CD4-positive, alpha-beta T cell (primary cell): ENCODE measurements around the gene CORIN. TPM values are rescaled to one million over a fixed set of nuclear protein-coding genes. Genes with fewer than 3 reads are reported as not detected.
"Not testable (repeated sequence)": the region's sequence is repeated elsewhere in the genome, so short reads cannot be mapped to it uniquely, and the experiment has no call there.

Source experiments
- ATAC-seq: fragments of 200-7000 bp; cut with Tn5 transposase; one replicate; pipeline ENCODE4 v1.10.0; 2022; ENCODE audit warnings: mild to moderate bottlenecking; ENCODE audit not compliant: poor library complexity
- CTCF ChIA-PET: fragments of 350-600 bp; sonication (Branson Sonifier 250); formaldehyde crosslinking; loops from one replicate; lab custom pipeline; 2021; ENCODE audit warnings: antibody characterized with exemption, inconsistent platforms; lab: Charles Lee
- POLR2A ChIA-PET: fragments of 350-600 bp; sonication (Branson Sonifier 250); formaldehyde crosslinking; loops from one replicate; lab custom pipeline; 2021; ENCODE audit warnings: antibody characterized with exemption, inconsistent platforms; lab: Charles Lee
- DNase-seq, 14 experiments: peaks; one replicate each; pipeline ENCODE4 v3.0.0-alpha.2; 2013 to 2020; ENCODE audit warnings: mixed read lengths in 2 of 14
- H3K27ac ChIP-seq, 2 donors: one replicate each; pipeline versions ENCODE4 v1.5.1 to v1.7.0; 2013; ENCODE audit warnings: low read length in 2 of 2, low read depth in 1 of 2, mild to moderate bottlenecking in 1 of 2
- H3K27me3 ChIP-seq, 2 experiments: 1 replicate in 1 of 2; 2 replicates in 1 of 2; pipeline versions ENCODE4 v1.6.1 to v1.7.0; 2013; ENCODE audit warnings: low read length in 2 of 2, control low read depth in 1 of 2, mild to moderate bottlenecking in 1 of 2, moderate library complexity in 1 of 2; ENCODE audit not compliant: insufficient read depth in 2 of 2, control insufficient read depth in 1 of 2
- H3K36me3 ChIP-seq: one replicate; pipeline ENCODE4 v1.6.1; 2013; ENCODE audit warnings: low read length, control low read depth; ENCODE audit not compliant: insufficient read depth
- H3K4me1 ChIP-seq: one replicate; pipeline ENCODE4 v1.6.1; 2013; ENCODE audit warnings: low read length, control low read depth; ENCODE audit not compliant: insufficient read depth
- H3K4me3 ChIP-seq: one replicate; pipeline ENCODE4 v1.5.1; 2013; ENCODE audit warnings: mild to moderate bottlenecking, low read length, moderate library complexity
- H3K9me3 ChIP-seq, 2 experiments: 1 replicate in 1 of 2; 2 replicates in 1 of 2; pipeline versions ENCODE4 v1.6.1 to v1.7.0; 2013; ENCODE audit warnings: low read length in 2 of 2, mild to moderate bottlenecking in 2 of 2, control low read depth in 1 of 2, moderate library complexity in 1 of 2; ENCODE audit not compliant: control insufficient read depth in 1 of 2, insufficient read depth in 1 of 2
- H3K27ac Mint-ChIP-seq: one replicate; pipeline ENCODE4 v1.8.0; 2020; ENCODE audit warnings: mixed read lengths
- H3K27me3 Mint-ChIP-seq: one replicate; pipeline ENCODE4 v1.8.0; 2021; ENCODE audit warnings: mixed read lengths
- H3K36me3 Mint-ChIP-seq: one replicate; pipeline ENCODE4 v1.8.0; 2021; ENCODE audit warnings: low read depth, mixed read lengths
- H3K4me1 Mint-ChIP-seq: one replicate; pipeline ENCODE4 v1.8.0; 2021; ENCODE audit warnings: low read depth, mixed read lengths
- H3K4me3 Mint-ChIP-seq: one replicate; pipeline ENCODE4 v1.8.0; 2020; ENCODE audit warnings: mild to moderate bottlenecking, mixed read lengths
- H3K9me3 Mint-ChIP-seq: one replicate; pipeline ENCODE4 v1.8.0; 2020; ENCODE audit warnings: mixed read lengths
- CTCF ChIP-seq: fragments of 200-600 bp; IDR thresholded peaks from one replicate; pipeline ENCODE4 v1.8.0; 2022; ENCODE audit warnings: antibody characterized with exemption, mild to moderate bottlenecking
- intact Hi-C, 2 experiments: fragments of 100-400 bp; cut with DNase I in 1 of 2; cut with micrococcal nuclease in 1 of 2; formaldehyde crosslinking; loops; one replicate each; pipeline versions ENCODE4 v1.15.1 to v1.9.0; 2023 to 2025; cut with DNase I, micrococcal nuclease
- total RNA-seq, 174 experiments: library from RNA in 2 of 174; stranded (reverse) in 2 of 174; gene quantifications; one replicate each; pipeline ENCODE4 v1.2.3 and lab custom pipeline; 2021 to 2026

CORIN gene
- total RNA-seq, 2 experiments from 2014 or later: 0.14 TPM; not detected in 1

GRCh38 chr4:47711646-47712045, 126.2 kb downstream of the CORIN start:
- POLR2A ChIA-PET: no interaction called here

GRCh38 chr4:47711183-47711582, 126.7 kb downstream of the CORIN start:
- POLR2A ChIA-PET: no interaction called here
- Histone ChIP-seq H3K27ac (no peak overlapping the region), H3K4me3 (no peak overlapping the region), H3K4me1 (no peaks in the 10 kb centered on the region), H3K27me3 (peaks cover 6 to 16% of the 10 kb centered on the region in 2 experiments), H3K9me3 (no peaks in the 10 kb centered on the region), H3K36me3 (no peaks in the 10 kb centered on the region)
- no peaks in the 10 kb centered on the region for H3K36me3 Mint-ChIP-seq
- ATAC-seq (no peak), DNase-seq (no peak)
- no peaks in the 10 kb centered on the region for H3K4me1 Mint-ChIP-seq
- H3K4me3 Mint-ChIP-seq: no peak overlapping the region
- no peaks in the 10 kb centered on the region for H3K9me3 Mint-ChIP-seq
- H3K27ac Mint-ChIP-seq: no peak overlapping the region
- peaks cover 47% of the 10 kb centered on the region for H3K27me3 Mint-ChIP-seq
- no peak for TF ChIP-seq CTCF
- CTCF ChIA-PET: interaction anchor here (1.0 kb wide), 1 partner anchor 223 kb away, joined by 3 read pairs; no protein-coding TSS in a partner anchor
- intact Hi-C loops: no loop called here

More at GRCh38 chr4:47711646-47712045, 126.2 kb downstream of the CORIN start:
- Mint-ChIP-seq H3K9me3 (no peaks in the 10 kb centered on the region), H3K4me1 (no peaks in the 10 kb centered on the region), H3K36me3 (no peaks in the 10 kb centered on the region), H3K4me3 (no peak overlapping the region), H3K27ac (no peak overlapping the region), H3K27me3 (peaks cover 44% of the 10 kb centered on the region)
- intact Hi-C loops: no loop called here
- CTCF ChIA-PET: interaction anchor here (0.8 to 1.0 kb wide), 2 partner anchors 11 to 222 kb away, joined by 3 read pairs; no protein-coding TSS in a partner anchor
- H3K4me1 ChIP-seq: no peaks in the 10 kb centered on the region
- H3K27ac ChIP-seq: no peak overlapping the region
- H3K9me3 ChIP-seq: no peaks in the 10 kb centered on the region
- no peak for ATAC-seq
- no peak for TF ChIP-seq CTCF
- DNase-seq: no peak
- peaks cover 6 to 16% of the 10 kb centered on the region in 2 experiments for H3K27me3 ChIP-seq
- H3K36me3 ChIP-seq: no peaks in the 10 kb centered on the region
- H3K4me3 ChIP-seq: no peak overlapping the region

- H3K36me3 ChIP-seq, POLR2A ChIA-PET, intact Hi-C loops, H3K9me3 ChIP-seq, H3K27ac Mint-ChIP-seq, H3K27me3 ChIP-seq, CTCF ChIA-PET, H3K9me3 Mint-ChIP-seq, ATAC-seq, H3K36me3 Mint-ChIP-seq, H3K4me3 ChIP-seq, H3K4me1 ChIP-seq, H3K4me3 Mint-ChIP-seq, H3K27ac ChIP-seq, DNase-seq, H3K4me1 Mint-ChIP-seq: not testable (repeated sequence)
- peaks cover 18% of the 10 kb centered on the region for H3K27me3 Mint-ChIP-seq
These were observed 131.5 kb downstream of the CORIN start for GRCh38 chr4:47706352-47706751.
